GM12874 (cell line): ENCODE results near the gene MS4A4A.

Source experiments
- CTCF ChIP-seq: IDR thresholded peaks from 2 replicates; pipeline ENCODE4 v1.5.1; 2011; ENCODE audit warnings: low read depth, mild to moderate bottlenecking, control low read depth, low read length, moderate library complexity; ENCODE audit not compliant: insufficient read depth

MS4A4A gene

GRCh38 chr11:60252213-60253108 lies 28.0 kb upstream of the MS4A4A start:
- TF ChIP-seq CTCF: no peak

GRCh38 chr11:60257956-60258722 lies 22.3 kb upstream of the MS4A4A start:
- TF ChIP-seq CTCF: no peak

GRCh38 chr11:60261014-60261413 lies 19.5 kb upstream of the MS4A4A start:
- TF ChIP-seq CTCF: no peak

GRCh38 chr11:60263402-60263801 lies 17.1 kb upstream of the MS4A4A start:
- TF ChIP-seq CTCF: no peak

GRCh38 chr11:60264644-60265043 lies 15.8 kb upstream of the MS4A4A start:
- TF ChIP-seq CTCF: no peak

GRCh38 chr11:60265373-60266214 lies 14.9 kb upstream of the MS4A4A start:
- TF ChIP-seq CTCF: peak; percentile 45; the same call in 1 of the 2 replicates

GRCh38 chr11:60274416-60274815 lies 6.0 kb upstream of the MS4A4A start:
- no peak for TF ChIP-seq CTCF
